Measurements from ENCODE around the gene MECR.

MECR gene

GRCh38 chr1:29200906-29201594, 29.7 kb downstream of the MECR start:
- H3K36me3 ChIP-seq (ENCODE audit: control insufficient read depth, insufficient read depth, low read length), result peaks cover 45% of the 10 kb centered on the region
- H3K4me3 ChIP-seq (ENCODE audit: low read depth, low read length), result no peak overlapping the region
- H3K9me3 ChIP-seq (ENCODE audit: control insufficient read depth, insufficient read depth, low read length), result no peaks in the 10 kb centered on the region
- no peak overlapping the region for H3K9ac ChIP-seq (ENCODE audit: low read depth, low read length)
- H3K27ac ChIP-seq (ENCODE audit: low read depth, low read length), result no peak overlapping the region
- H3K27me3 ChIP-seq (ENCODE audit: control insufficient read depth, insufficient read depth, low read length), result no peaks in the 10 kb centered on the region
- 0 out of 2 replicates have a peak, but pooled peaks cover 6% of the 10 kb centered on the region for H3K4me1 ChIP-seq (ENCODE audit: control insufficient read depth, insufficient read depth, low read length)

- Histone ChIP-seq H3K4me3 (ENCODE audit: low read depth, low read length) (no peak overlapping the region), H3K9me3 (ENCODE audit: control insufficient read depth, insufficient read depth, low read length) (no peaks in the 10 kb centered on the region), H3K27ac (ENCODE audit: low read depth, low read length) (peak overlapping the region; percentile 36), H3K4me1 (ENCODE audit: control insufficient read depth, insufficient read depth, low read length) (0 out of 2 replicates have a peak, but pooled peaks cover 6% of the 10 kb centered on the region), H3K36me3 (ENCODE audit: control insufficient read depth, insufficient read depth, low read length) (peaks cover 48% of the 10 kb centered on the region), H3K9ac (ENCODE audit: low read depth, low read length) (no peak overlapping the region), H3K27me3 (ENCODE audit: control insufficient read depth, insufficient read depth, low read length) (no peaks in the 10 kb centered on the region)
Measured at GRCh38 chr1:29197993-29198392, 32.7 kb downstream of the MECR start.

GRCh38 chr1:29197590-29197924, 33.2 kb downstream of the MECR start:
- H3K27me3 ChIP-seq (ENCODE audit: control insufficient read depth, insufficient read depth, low read length), result no peaks in the 10 kb centered on the region
- H3K9me3 ChIP-seq (ENCODE audit: control insufficient read depth, insufficient read depth, low read length), result no peaks in the 10 kb centered on the region
- H3K27ac ChIP-seq (ENCODE audit: low read depth, low read length), result peak overlapping the region; percentile 36
- no peak overlapping the region for H3K9ac ChIP-seq (ENCODE audit: low read depth, low read length)
- H3K36me3 ChIP-seq (ENCODE audit: control insufficient read depth, insufficient read depth, low read length), result peaks cover 48% of the 10 kb centered on the region
- no peak overlapping the region for H3K4me3 ChIP-seq (ENCODE audit: low read depth, low read length)
- H3K4me1 ChIP-seq (ENCODE audit: control insufficient read depth, insufficient read depth, low read length), result 0 out of 2 replicates have a peak, but pooled peaks cover 4% of the 10 kb centered on the region

GRCh38 chr1:29196863-29197589, 33.7 kb downstream of the MECR start:
- Histone ChIP-seq H3K9me3 (ENCODE audit: control insufficient read depth, insufficient read depth, low read length) (no peaks in the 10 kb centered on the region), H3K4me3 (ENCODE audit: low read depth, low read length) (no peak overlapping the region), H3K27ac (ENCODE audit: low read depth, low read length) (peak overlapping the region; percentile 36), H3K27me3 (ENCODE audit: control insufficient read depth, insufficient read depth, low read length) (no peaks in the 10 kb centered on the region), H3K36me3 (ENCODE audit: control insufficient read depth, insufficient read depth, low read length) (peaks cover 45% of the 10 kb centered on the region), H3K9ac (ENCODE audit: low read depth, low read length) (no peak overlapping the region), H3K4me1 (ENCODE audit: control insufficient read depth, insufficient read depth, low read length) (no peaks in the 10 kb centered on the region)

GRCh38 chr1:29195881-29196291, 34.8 kb downstream of the MECR start:
- H3K9ac ChIP-seq (ENCODE audit: low read depth, low read length), result no peak overlapping the region
- peaks cover 34% of the 10 kb centered on the region for H3K36me3 ChIP-seq (ENCODE audit: control insufficient read depth, insufficient read depth, low read length)
- no peak overlapping the region for H3K27ac ChIP-seq (ENCODE audit: low read depth, low read length)
- no peaks in the 10 kb centered on the region for H3K27me3 ChIP-seq (ENCODE audit: control insufficient read depth, insufficient read depth, low read length)
- no peaks in the 10 kb centered on the region for H3K4me1 ChIP-seq (ENCODE audit: control insufficient read depth, insufficient read depth, low read length)
- H3K9me3 ChIP-seq (ENCODE audit: control insufficient read depth, insufficient read depth, low read length), result no peaks in the 10 kb centered on the region
- H3K4me3 ChIP-seq (ENCODE audit: low read depth, low read length), result no peak overlapping the region

GRCh38 chr1:29193879-29194455, 36.8 kb downstream of the MECR start:
- Histone ChIP-seq H3K27me3 (ENCODE audit: control insufficient read depth, insufficient read depth, low read length) (no peaks in the 10 kb centered on the region), H3K36me3 (ENCODE audit: control insufficient read depth, insufficient read depth, low read length) (peaks cover 21% of the 10 kb centered on the region), H3K27ac (ENCODE audit: low read depth, low read length) (no peak overlapping the region), H3K4me3 (ENCODE audit: low read depth, low read length) (no peak overlapping the region), H3K4me1 (ENCODE audit: control insufficient read depth, insufficient read depth, low read length) (no peaks in the 10 kb centered on the region), H3K9me3 (ENCODE audit: control insufficient read depth, insufficient read depth, low read length) (no peaks in the 10 kb centered on the region), H3K9ac (ENCODE audit: low read depth, low read length) (no peak overlapping the region)

- Histone ChIP-seq H3K36me3 (ENCODE audit: control insufficient read depth, insufficient read depth, low read length) (peaks cover 14% of the 10 kb centered on the region; the same call in 1 of the 2 replicates), H3K9ac (ENCODE audit: low read depth, low read length) (no peak overlapping the region), H3K27ac (ENCODE audit: low read depth, low read length) (no peak overlapping the region), H3K27me3 (ENCODE audit: control insufficient read depth, insufficient read depth, low read length) (no peaks in the 10 kb centered on the region), H3K4me3 (ENCODE audit: low read depth, low read length) (no peak overlapping the region), H3K4me1 (ENCODE audit: control insufficient read depth, insufficient read depth, low read length) (peaks cover 14% of the 10 kb centered on the region), H3K9me3 (ENCODE audit: control insufficient read depth, insufficient read depth, low read length) (no peaks in the 10 kb centered on the region)
Measured at GRCh38 chr1:29190718-29191117, 40.0 kb downstream of the MECR start.

- H3K4me3 ChIP-seq (ENCODE audit: low read depth, low read length), result no peak overlapping the region
- peak overlapping the region; percentile 83 for H3K27ac ChIP-seq (ENCODE audit: low read depth, low read length)
- no peaks in the 10 kb centered on the region for H3K36me3 ChIP-seq (ENCODE audit: control insufficient read depth, insufficient read depth, low read length)
- H3K27me3 ChIP-seq (ENCODE audit: control insufficient read depth, insufficient read depth, low read length), result no peaks in the 10 kb centered on the region
- H3K9ac ChIP-seq (ENCODE audit: low read depth, low read length), result no peak overlapping the region
- no peaks in the 10 kb centered on the region for H3K9me3 ChIP-seq (ENCODE audit: control insufficient read depth, insufficient read depth, low read length)
- H3K4me1 ChIP-seq (ENCODE audit: control insufficient read depth, insufficient read depth, low read length), result peaks cover 18% of the 10 kb centered on the region
Measured at GRCh38 chr1:29186707-29187106, 44.0 kb downstream of the MECR start.

GRCh38 chr1:29186252-29186651, 44.5 kb downstream of the MECR start:
- Histone ChIP-seq H3K4me3 (ENCODE audit: low read depth, low read length) (no peak overlapping the region), H3K36me3 (ENCODE audit: control insufficient read depth, insufficient read depth, low read length) (no peaks in the 10 kb centered on the region), H3K9ac (ENCODE audit: low read depth, low read length) (no peak overlapping the region), H3K9me3 (ENCODE audit: control insufficient read depth, insufficient read depth, low read length) (no peaks in the 10 kb centered on the region), H3K27ac (ENCODE audit: low read depth, low read length) (peak overlapping the region; percentile 83), H3K4me1 (ENCODE audit: control insufficient read depth, insufficient read depth, low read length) (peaks cover 18% of the 10 kb centered on the region), H3K27me3 (ENCODE audit: control insufficient read depth, insufficient read depth, low read length) (no peaks in the 10 kb centered on the region)

GRCh38 chr1:29183287-29183686, 47.4 kb downstream of the MECR start:
- H3K36me3 ChIP-seq (ENCODE audit: control insufficient read depth, insufficient read depth, low read length), result peaks cover 17% of the 10 kb centered on the region
- no peaks in the 10 kb centered on the region for H3K9me3 ChIP-seq (ENCODE audit: control insufficient read depth, insufficient read depth, low read length)
- no peak overlapping the region for H3K9ac ChIP-seq (ENCODE audit: low read depth, low read length)
- peaks cover 34% of the 10 kb centered on the region for H3K4me1 ChIP-seq (ENCODE audit: control insufficient read depth, insufficient read depth, low read length)
- H3K27ac ChIP-seq (ENCODE audit: low read depth, low read length), result no peak overlapping the region
- H3K27me3 ChIP-seq (ENCODE audit: control insufficient read depth, insufficient read depth, low read length), result no peaks in the 10 kb centered on the region
- no peak overlapping the region for H3K4me3 ChIP-seq (ENCODE audit: low read depth, low read length)

All from HUES48 (cell line).